ENCODE results near the gene KRT86.

Gene KRT86

DNA sequence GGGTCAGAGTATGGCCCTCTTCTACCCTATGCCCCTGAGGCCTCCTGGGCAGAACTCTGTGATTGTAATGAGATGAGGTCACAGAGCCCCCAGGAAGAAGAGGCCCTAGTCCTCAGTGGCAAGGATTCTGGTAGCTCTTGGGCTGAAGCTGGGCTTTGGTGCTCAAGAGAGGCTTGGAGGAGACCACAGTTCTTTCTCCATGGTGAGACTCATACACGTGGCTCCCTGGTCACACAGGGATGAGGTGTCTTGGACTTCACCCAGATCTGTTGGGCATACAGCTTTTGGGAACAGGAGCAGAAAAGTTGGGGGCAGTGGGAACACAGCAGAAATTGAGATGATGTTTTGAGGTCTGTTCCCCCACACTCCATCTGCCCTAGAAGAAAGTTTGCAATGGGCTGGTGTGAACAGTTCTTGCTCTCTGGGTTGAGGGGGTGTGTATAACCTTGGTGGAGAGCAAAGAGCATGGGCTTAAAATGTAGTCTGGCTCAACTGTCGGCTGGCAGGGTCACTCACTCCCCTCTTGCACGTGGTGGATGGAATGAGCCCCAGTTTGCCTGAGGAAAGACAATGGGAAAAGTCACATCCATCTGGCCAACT, at the start of gene KRT86:
Gene KRT86, plus strand, starts transcription at position 125 of the 600 bp plus-strand sequence. CDS start 27,272 bp downstream, outside the sequence.
- no peak for DNase-seq (ENCODE audit: low read depth in 3 of 3, low spot score in 1 of 3)

DNA sequence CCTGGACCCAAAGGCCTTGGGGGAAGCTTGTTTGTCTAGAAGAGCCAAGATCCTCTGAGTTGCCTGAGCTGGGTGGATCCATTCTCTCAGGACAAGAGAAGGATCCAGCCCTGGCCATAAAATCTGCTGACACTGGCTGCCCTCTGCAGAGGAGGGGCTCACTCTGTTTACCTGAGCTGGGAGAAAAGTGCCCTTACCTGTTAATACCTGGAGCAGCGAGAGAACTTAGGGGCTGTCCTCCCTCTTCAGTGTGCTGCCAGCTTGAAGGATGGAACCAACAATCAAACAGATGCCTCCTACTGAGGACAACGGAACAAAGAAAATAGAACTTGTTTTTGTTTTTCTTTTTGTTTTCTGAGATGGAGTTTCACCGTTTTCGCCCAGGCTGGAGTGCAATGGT, 48.7 kb upstream of the KRT86 start:
- DNase-seq (ENCODE audit: low read depth in 3 of 3, low spot score in 1 of 3) = no peak

DNA sequence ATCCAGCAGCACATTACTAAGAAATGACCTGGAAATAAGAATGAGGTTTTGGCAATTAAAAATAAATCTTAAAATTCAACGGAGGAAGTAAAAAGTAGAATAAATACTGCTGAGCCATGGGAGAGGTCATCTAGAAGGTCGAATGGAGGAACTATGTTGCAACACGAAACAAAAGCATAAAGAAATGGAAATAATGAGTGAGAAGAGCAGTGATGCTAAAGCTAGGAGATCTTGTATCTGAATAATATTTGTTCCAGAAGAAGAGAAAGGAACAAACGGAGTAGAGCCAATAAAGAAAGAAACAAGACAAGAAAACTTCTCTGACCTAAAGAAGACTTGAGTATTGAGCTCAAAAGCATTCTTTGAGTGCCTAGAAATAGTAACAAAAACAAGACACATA, 48.0 kb upstream of the KRT86 start:
- no peak for DNase-seq (ENCODE audit: low read depth in 3 of 3, low spot score in 1 of 3)

DNA sequence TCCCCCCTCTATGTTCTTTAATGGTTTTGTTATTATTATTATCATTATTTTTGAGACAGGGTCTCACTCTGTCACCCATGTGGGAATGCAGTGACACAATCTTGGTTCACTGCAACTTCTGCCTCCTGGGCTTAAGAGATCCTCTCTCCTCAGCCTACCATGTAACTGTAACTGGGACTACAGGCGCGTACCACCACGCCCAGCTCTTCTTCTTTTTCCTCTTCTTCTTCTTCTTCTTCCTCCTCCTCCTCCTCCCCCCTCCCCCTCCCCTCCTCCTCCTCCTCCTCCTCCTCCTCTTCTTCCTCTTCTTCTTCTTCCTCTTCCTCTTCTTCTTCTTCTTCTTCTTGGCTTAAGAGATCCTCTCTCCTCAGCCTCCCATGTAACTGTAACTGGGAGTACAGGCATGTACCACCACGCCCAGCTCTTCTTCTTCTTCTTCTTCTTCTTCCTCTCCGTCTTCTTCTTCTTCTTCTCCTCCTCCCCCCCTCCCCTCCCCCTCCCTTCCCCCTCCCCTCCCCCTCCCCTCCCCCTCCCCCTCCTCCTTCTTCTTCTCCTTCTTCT, 46.8 kb upstream of the KRT86 start:
- no peak for DNase-seq (ENCODE audit: low read depth in 3 of 3, low spot score in 1 of 3)

DNA sequence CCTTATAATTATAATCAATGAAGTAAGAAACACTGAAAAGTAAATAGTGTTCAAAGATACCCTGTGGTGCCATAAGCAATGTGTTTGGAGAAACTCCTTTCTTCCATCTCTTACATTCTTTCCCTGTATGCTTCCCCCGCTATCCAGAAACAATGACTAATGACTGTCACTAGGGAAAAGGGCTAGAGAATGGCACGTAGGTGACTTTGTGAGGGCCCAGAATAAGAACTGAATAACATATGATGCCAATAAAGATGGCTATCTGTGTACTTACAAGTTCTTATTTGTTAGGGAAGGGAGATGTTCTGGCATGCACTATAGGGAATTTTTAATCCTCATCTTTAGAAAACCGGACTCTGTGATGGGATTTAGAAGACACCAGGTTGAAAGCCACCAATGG, 46.1 kb upstream of the KRT86 start:
- DNase-seq (ENCODE audit: low read depth in 3 of 3, low spot score in 1 of 3) = no peak

DNA sequence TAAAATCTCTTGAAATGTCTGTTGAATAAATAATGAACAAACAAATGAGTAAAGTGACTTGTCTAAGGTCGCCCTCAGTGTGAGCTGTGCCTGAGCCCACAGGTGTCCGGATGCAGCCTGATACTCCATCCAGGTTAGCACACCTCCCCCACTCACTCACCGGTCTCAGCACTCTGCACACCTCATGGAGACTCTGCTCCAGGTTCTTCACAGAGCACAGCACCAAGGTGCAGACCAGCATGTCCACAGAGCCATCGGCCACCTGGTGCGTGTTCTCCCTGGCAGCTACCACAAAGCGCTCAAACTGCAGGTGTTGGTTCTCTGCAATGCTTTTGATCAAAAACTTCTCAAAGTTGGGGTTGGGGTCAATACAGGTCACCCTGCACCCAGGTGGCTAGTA, 45.5 kb upstream of the KRT86 start:
- no peak for DNase-seq (ENCODE audit: low read depth in 3 of 3, low spot score in 1 of 3)

DNA sequence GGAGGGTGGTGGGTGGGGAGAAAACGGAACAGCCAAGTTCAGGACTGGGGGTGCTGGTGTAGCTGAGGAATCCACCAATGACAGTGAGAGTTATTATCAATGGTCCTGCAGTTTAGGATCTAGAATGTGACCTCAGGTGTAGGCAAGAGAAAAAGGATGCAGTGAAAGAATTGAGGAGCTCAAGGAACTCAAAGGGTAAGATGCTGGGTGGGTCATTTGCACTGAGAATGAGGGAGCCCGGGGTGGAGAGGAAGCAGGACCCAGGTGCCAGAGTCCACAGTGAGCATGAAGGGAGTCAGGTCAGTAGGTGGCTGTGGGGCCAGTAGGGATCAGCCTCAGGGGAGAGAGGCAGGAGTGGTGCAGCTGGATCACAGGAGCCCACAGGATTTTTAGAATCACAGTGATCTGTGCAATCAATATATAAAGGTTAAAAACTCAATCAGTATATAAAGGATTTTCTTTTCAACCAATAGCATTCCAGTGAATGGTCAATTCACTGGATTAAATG, 44.6 kb upstream of the KRT86 start:
- DNase-seq (ENCODE audit: low read depth in 3 of 3, low spot score in 1 of 3) = no peak

DNA sequence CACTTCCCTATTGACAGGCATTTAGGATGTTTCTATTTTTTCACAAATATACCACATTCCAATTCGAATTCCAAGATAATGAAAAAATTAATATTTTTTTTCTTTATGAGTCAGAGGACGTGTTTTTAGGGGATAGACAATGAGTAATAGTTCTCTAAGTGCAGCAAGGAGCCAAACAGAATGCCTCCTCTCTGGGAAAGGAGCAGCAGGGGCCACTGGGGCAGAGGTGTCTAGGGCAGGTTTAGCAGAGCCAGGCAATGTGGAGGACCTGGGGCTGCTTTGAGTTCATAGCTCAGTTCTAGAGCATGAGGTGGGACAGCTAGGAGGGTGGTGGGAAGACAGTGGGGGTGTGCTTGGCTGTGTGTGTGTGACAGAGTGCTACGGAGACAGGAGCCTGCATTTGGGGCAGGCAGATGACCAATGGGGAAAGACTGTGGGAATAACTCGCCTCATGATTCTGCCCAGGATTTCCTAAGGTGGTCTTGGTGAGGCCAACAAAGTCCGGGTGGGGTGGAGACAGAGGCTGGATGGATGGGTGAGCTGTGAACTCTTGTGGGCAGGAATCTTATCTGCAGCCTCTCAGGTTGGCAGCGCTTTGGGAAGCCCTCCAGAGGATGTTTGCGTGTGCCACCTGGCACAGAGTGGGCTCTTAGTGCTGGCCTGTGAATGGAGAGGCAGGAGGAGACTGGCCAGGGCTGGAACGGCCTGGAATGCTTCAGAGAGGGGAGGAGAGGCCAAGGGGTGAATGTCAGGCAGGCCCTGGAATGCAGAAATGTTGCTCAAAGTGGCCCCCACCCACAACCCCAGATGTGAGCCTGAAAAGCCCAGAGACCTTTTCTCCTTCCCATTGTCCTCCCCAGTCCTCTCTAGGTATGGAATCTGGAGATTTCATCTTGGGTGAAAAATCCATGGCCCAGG, 43.8 kb upstream of the KRT86 start:
- no peak for DNase-seq (ENCODE audit: low read depth in 3 of 3, low spot score in 1 of 3)

DNA sequence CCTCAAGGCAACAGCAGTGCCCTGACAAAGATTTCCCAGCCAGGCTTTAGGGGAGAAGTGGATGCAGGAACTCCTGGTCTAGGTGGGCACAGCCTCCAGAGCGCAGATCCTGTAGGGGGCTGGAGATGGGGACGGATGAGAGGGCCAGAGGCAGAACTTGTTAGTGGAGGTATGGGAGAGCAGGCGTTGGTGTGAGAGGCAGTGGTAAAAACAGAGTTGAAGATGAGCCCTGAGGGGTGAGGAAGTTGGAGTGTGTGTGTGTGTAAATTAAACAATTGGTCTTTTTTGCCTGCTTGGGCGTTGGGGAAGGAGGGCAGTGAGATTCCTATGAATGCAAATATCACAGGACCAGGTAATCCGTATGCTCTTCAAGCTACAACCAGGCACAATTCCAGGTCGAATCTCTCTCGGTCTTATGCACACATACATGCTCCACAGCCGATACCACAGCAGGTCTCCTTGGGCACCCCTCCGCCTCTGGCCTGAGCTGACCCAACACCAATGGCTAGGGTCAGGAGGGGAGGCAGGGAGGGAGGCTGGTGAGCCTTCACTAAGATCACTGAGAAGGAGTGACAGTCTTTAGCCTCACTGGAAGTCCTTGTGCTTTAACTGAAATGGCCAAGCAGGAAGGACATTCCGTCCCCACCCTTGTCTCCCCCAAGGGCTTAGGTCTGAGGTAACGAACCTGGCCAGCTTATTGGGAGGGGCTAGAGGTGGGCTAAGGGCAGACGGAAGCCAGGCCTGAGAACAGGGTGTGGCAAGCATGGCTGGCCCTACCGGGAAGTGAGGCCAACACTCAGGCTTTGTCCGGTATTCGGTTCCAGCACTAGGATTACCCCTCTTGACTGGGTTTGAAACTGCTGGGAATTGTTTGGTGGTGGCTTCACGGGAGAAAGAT, 42.9 kb upstream of the KRT86 start:
- no peak for DNase-seq (ENCODE audit: low read depth in 3 of 3, low spot score in 1 of 3)

DNA sequence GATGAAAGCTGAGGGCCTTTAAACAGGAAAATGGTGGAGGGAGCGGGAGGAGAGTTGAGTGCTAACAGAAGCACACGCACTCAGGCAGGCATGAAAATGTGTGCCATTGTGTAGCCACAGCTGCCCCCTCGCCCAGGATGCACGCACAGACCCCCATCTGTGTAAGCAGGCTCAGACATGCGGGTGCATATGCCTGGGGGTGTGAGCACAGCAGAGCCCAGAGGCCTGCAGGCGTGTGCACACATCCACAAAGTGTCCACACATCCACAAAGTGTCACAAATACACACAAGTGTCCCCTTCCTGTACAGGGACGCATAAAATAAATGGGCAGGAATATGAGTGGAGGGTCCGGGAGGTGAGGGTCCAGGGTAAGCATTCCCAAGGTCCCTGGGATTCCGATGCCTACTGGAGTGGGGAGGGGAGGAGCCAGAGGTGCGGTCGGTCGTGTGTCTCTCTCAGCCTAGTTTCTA, 42.2 kb upstream of the KRT86 start:
- no peak for DNase-seq (ENCODE audit: low read depth in 3 of 3, low spot score in 1 of 3)

DNA sequence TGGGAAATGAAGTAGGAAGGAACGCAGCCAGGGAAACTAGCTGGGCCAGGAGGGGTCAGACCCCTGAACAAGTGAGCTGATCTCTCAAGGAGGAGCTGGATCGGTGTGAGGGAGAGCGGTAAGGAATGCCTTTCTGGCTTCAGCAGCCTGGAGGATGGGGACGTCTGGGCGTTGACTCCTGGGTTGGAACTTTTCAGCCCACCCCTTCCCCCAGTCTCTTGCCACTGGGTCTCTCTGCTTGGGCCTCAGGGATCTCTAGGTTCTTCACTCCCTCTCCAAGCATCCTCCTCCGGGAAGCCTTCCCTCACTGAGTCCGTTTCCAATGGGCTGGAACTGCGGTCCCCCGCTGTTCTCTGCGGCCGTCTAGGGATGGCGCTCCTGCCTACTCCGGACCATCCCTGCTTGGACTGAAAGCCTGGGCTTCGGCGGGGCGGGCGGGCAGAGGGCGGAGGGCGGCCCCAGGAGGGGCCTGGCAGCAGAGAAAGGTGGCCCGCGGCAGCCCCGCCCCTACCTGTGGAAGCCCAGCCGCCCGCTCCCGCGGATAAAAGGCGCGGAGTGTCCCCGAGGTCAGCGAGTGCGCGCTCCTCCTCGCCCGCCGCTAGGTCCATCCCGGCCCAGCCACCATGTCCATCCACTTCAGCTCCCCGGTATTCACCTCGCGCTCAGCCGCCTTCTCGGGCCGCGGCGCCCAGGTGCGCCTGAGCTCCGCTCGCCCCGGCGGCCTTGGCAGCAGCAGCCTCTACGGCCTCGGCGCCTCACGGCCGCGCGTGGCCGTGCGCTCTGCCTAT, 41.6 kb upstream of the KRT86 start, which contains the start of gene KRT7:
Gene KRT7, plus strand, starts transcription at position 570 of the 788 bp plus-strand sequence. Its CDS starts 54 bp downstream, at position 624.
- no peak for DNase-seq (ENCODE audit: low read depth in 3 of 3, low spot score in 1 of 3)

DNA sequence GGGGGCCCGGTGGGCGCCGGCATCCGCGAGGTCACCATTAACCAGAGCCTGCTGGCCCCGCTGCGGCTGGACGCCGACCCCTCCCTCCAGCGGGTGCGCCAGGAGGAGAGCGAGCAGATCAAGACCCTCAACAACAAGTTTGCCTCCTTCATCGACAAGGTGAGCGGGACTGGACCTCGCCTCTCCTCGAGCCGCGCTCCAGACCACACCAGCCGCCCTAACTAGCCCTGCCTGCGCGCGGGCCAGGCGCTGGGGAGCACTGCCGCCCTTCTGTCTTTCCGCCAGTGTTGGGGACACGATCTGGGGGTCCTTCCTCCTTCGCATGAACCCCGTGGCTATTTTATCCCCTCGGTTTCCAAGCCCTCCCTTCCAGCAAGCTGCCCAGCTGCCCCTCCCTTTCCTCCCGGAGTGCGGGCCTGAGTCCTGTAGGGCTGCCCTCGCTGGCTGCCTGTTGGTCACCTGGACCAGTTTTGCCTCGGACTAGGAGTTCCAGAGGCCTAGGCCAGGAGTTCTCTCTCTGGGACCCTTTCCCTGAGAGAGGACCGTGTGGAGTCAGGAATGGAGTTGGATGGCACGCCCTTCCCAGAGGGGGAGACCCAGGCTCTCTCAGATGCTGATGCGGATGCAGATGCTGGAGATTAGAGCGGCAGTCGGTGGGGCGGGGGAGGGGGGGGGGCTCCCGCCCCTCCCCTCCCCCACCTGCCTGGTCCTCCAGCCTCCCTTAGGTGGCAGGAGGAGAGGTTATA, 40.8 kb upstream of the KRT86 start:
- no peak for DNase-seq (ENCODE audit: low read depth in 3 of 3, low spot score in 1 of 3)

DNA sequence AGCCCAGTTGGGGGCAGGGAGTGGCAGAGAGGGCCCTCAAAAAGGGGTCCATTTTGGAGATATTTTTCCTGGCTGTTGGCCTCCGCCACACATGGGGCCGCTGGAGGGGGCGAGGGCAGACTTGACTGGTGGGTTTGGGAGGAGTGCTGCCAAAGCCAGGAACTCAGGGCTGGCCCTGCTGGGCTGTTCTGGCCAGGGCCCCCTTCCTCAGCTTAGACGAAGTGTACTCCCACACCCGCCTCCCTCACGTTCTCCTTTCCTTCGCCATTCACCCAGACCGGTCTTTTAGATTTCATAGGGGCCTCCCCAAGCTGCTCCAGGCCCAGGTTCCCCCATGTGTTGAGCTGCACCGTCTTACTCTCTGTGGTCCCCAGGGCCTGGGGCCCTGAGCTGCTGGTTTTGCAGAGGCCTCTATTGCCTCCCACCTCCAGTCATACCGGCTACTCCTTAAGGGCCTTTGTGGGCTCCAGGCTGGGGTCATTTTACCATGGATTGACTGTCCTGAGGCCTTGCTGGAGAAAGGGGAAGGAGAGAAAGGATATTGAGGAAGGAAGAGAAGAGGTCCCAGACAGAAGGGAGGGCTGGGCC, 40.1 kb upstream of the KRT86 start:
- DNase-seq (ENCODE audit: low read depth in 3 of 3, low spot score in 1 of 3) = no peak

DNA sequence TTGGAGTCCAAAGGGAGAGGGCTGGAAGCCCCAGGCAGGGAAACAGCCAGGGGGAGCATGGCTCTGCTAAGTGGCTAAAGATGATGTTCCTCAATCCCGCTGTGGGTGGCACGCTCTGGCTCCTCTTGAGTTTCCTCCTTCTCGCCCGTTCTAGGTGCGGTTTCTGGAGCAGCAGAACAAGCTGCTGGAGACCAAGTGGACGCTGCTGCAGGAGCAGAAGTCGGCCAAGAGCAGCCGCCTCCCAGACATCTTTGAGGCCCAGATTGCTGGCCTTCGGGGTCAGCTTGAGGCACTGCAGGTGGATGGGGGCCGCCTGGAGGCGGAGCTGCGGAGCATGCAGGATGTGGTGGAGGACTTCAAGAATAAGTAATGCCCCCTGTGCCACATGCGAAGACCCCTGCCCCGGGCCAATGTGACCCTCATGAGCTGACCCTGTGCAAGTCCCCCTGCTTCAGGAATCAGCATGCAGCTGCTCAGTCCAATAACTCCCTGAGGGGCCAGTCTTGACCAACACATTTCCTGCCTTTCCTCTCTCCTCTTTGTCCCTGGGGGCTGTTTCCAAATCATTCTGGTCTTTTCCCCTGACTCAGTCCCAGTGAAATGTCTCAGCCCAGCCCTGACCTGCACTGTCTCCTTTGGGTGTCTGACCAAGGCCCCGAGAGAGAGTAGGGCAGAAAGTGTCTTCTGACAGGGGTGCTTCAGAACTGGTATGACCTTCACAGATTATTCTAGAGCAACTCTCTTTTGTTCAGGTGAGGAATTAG, 39.3 kb upstream of the KRT86 start:
- DNase-seq (ENCODE audit: low read depth in 3 of 3, low spot score in 1 of 3) = no peak

DNA sequence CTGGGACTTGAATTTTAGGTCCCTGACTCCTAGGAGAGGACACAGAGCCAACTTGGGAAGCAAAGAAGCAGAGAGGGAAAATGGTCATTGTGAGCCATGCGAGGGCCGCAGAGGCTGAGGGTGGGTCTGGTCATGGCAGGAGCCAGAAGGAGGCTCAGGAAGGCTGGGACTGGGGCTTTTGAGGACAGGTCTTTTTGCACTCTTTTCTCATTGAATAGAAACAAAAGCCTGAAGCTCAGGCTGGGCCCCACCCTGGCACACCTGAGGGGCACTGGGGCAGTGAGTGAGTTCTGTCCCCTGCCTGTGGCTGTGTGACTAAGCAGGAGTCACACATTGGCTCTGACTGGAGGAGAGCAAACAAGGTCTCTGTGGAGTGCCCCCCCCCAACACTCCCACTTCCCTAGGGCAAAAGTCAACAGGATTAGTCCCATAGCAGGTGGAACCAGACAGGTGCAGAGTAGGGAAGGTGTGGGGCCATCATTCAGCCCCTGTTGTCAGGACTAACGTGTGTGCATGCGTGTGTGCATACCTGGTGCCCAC, 38.6 kb upstream of the KRT86 start:
- no peak for DNase-seq (ENCODE audit: low read depth in 3 of 3, low spot score in 1 of 3)

DNA sequence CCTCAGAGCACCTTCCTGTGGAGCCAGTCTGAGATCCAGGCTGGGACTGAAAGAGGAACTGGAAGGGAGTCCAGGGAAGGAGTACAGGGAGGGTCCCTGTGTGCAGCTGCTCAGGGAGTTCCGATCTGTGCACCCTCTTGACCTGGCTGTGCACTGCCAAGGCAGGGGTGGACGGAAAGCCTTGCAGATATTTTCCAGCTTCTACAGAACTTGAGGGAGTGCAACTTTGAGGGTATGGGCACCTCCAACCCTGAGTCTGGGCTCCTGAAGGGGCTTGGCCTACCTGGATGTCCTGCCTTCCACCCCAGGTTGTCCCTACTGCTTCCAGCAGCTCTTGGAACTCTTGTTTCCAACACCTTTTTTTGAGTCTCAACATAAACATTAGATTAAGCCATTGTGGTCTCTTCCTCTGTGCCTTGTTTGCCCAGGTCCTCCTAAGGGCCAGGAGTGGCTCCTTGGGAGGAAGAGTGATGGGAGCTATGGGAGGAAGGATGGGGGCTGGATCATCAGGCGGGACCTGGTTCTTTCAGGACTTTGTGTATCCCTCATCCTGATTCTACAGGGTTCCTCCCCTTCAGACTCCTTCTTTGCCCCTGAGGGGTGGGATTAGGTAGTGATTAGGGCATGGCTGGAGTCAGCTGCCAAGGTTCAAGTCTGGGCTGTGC, 37.9 kb upstream of the KRT86 start:
- no peak for DNase-seq (ENCODE audit: low read depth in 3 of 3, low spot score in 1 of 3)

DNA sequence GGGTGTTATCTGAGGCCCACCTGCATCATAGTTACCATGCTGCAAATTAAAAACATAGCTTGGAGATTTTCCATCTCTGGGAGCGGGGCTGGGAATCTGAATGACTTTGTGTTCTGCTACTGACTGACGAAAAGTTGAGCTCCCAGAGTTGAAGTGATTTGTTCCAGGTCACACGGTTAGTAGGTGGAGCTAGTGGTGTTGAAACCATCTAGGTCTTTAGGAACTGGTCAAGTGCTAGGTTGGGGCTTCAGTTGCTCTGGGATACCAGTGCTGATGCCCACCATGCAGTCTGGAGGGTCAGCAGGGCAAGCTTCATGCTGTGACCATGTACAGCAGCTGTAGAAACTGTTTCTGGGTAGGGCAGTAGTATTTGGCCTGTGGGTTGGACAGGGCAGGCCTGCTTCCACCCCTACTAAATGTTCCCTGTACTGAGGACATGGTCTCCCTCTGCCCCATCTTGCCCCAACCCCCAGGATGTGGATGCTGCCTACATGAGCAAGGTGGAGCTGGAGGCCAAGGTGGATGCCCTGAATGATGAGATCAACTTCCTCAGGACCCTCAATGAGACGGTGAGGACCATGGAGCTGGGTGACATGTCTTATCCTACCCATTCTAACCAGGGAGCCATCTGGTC, 36.1 kb upstream of the KRT86 start:
- DNase-seq (ENCODE audit: low read depth in 3 of 3, low spot score in 1 of 3) = no peak

Measured in stimulated activated CD4-positive, alpha-beta T cell treated with anti-CD3 and anti-CD28 coated beads, TNF-alpha, amount 100 ng/mL, for 1 hour (primary cell).